NCI-H446 (cell line): ENCODE measurements around the gene CACNG5.
A peak's percentile ranks its signal among the peaks of the same experiment; 100 is the strongest.

ENCODE experiments used
- DNase-seq, 2 experiments: peaks; one replicate each; lab custom pipeline; 2025; lab: John Stamatoyannopoulos, UW

Gene CACNG5

GRCh38 chr17:66826856-66827255 is 8.1 kb upstream of the CACNG5 start:
- no peak for DNase-seq

GRCh38 chr17:66829386-66829864 is 5.5 kb upstream of the CACNG5 start:
- DNase-seq: no peak

- DNase-seq: peak in 1 of 2 experiments; percentile 60
Measured at GRCh38 chr17:66829883-66830282, 5.0 kb upstream of the CACNG5 start.

- DNase-seq: no peak
Measured at GRCh38 chr17:66830451-66830850, 4.5 kb upstream of the CACNG5 start.

GRCh38 chr17:66831383-66832210 is 3.3 kb upstream of the CACNG5 start:
- DNase-seq: no peak

GRCh38 chr17:66833201-66833600 is 1.7 kb upstream of the CACNG5 start:
- no peak for DNase-seq

- DNase-seq: no peak
Measured at GRCh38 chr17:66834426-66834918, 445 bp upstream of the CACNG5 start.

- no peak for DNase-seq
Measured at GRCh38 chr17:66835476-66835875, 559 bp downstream of the CACNG5 start.

- DNase-seq: no peak
Measured at GRCh38 chr17:66836063-66837005, 1.4 kb downstream of the CACNG5 start.

GRCh38 chr17:66837226-66837625 is 2.3 kb downstream of the CACNG5 start:
- no peak for DNase-seq

GRCh38 chr17:66837885-66838665 is 3.2 kb downstream of the CACNG5 start:
- no peak for DNase-seq

GRCh38 chr17:66839616-66840015 is 4.7 kb downstream of the CACNG5 start:
- no peak for DNase-seq

GRCh38 chr17:66840061-66840460 is 5.1 kb downstream of the CACNG5 start:
- DNase-seq: no peak

GRCh38 chr17:66841328-66841727 is 6.4 kb downstream of the CACNG5 start:
- no peak for DNase-seq

GRCh38 chr17:66841744-66842143 is 6.8 kb downstream of the CACNG5 start:
- no peak for DNase-seq

- DNase-seq: no peak
Measured at GRCh38 chr17:66842505-66842904, 7.6 kb downstream of the CACNG5 start.

- no peak for DNase-seq
Measured at GRCh38 chr17:66842959-66843358, 8.0 kb downstream of the CACNG5 start.

GRCh38 chr17:66843627-66844026 is 8.7 kb downstream of the CACNG5 start:
- DNase-seq: peak in 1 of 2 experiments; percentile 18

GRCh38 chr17:66847704-66848103 is 12.8 kb downstream of the CACNG5 start:
- DNase-seq: no peak

GRCh38 chr17:66848496-66848895 is 13.6 kb downstream of the CACNG5 start:
- no peak for DNase-seq

- DNase-seq: no peak
Measured at GRCh38 chr17:66849032-66849655, 14.2 kb downstream of the CACNG5 start.
